PC-3 (cell line): ENCODE measurements around the gene KCNN4.

Experiments used
- CTCF ChIP-seq: fragments of 300-600 bp; sonication (generic); conservative IDR thresholded peaks from 2 replicates; pipeline ENCODE4 v1.5.1; 2017; ENCODE audit warnings: antibody characterized with exemption, low read depth, mild to moderate bottlenecking, low read length
- EZH2 ChIP-seq: fragments of 300-600 bp; sonication (generic); IDR thresholded peaks from one replicate; pipeline ENCODE4 v1.6.1; 2017; ENCODE audit warnings: antibody characterized with exemption, mild to moderate bottlenecking, low read length; ENCODE audit not compliant: unreplicated experiment
- EZH2phosphoT487 ChIP-seq: fragments of 300-600 bp; sonication (generic); IDR thresholded peaks from 2 replicates; pipeline ENCODE4 v1.6.1; 2018; ENCODE audit warnings: mild to moderate bottlenecking, antibody characterized with exemption, low read length, borderline replicate concordance

- TF ChIP-seq CTCF, result no peak
- no peak for TF ChIP-seq EZH2
- TF ChIP-seq EZH2phosphoT487, result no peak
These were observed 21.6 kb upstream of the KCNN4 start, which contains the start of gene LYPD5 for GRCh38 chr19:43802216-43802951.
